H54 (cell line): ENCODE data around the gene TMEM120B.
"Not testable (repeated sequence)": the region's sequence is repeated elsewhere in the genome, so short reads cannot be mapped to it uniquely, and the experiment has no call there.

Experiments used
- DNase-seq: peaks from one replicate; pipeline ENCODE4 v3.0.0; 2011; ENCODE audit warnings: low spot score, mixed read lengths; ENCODE audit not compliant: insufficient read length
- FAIRE-seq: peaks from 3 replicates; lab custom pipeline; 2011; peaks lifted over from hg19 to GRCh38; lab: Jason Lieb, UNC
- POLR2A ChIP-seq: IDR thresholded peaks from 2 replicates; pipeline ENCODE4 v1.6.1; 2011; ENCODE audit warnings: low read depth, mild to moderate bottlenecking, low read length

Gene TMEM120B

DNA sequence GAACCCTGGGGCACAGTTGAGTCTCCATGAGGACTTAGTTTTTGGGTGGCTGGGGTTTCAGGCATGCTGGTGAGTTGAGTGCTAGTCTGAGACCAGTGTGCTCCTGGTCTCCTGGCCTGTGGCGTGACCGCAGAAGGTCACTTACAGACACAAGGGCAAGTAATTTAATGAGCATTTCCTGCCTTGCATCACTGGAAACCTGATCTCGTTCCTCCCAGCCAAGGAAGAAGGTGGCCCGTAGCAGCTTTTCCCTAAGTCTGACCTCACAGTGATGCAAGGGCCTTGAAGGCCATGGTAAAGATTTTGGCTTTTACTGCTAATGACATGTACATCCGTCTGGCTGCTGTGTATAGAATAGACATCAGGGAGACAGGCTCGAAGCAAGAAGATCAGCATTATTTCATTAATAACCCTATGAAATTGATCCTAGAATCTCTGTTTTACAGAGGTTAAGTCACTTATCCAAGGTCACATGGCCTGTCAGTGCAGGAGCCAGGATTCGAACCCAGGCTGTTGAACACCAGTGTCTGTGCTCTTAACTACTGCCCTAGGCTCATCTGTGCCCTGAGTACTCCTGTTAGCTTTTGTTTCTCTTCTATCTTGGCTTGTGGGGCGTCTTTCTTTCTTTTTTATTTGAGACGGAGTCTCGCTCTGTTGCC, 4.6 kb downstream of the TMEM120B start:
- TF ChIP-seq POLR2A: no peak
- DNase-seq: peak; percentile 67
- peak; percentile 82 for FAIRE-seq

DNA sequence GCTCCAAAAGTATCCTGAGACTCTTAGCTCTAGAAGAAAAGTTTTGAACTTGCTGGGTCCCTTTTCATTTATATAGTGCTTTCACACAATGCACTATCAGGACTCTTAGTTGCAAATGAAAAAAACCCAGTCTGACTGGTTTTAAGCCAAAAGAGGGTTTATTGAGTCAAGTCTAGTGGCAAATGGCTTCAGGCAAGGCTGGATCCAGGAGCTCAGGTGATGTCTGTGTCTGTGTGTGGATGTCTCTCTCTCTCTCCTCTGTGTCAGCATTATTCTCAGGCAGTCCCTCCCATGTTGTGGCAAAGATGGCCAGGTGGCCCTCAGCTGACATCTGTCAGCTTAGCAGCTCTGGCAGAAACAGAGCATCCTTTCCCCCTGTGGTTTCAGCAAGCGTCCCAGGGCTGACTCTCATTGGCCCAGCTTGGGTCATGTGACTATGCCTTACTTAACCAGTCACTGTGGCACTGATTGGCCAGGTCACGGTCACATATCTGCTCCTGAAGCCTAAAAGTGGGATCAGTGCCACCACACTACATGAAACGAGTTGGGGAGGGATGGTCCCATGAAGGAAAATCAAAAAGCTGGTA, 6.2 kb downstream of the TMEM120B start:
- no peak for TF ChIP-seq POLR2A
- FAIRE-seq: no peak
- DNase-seq: no peak

DNA sequence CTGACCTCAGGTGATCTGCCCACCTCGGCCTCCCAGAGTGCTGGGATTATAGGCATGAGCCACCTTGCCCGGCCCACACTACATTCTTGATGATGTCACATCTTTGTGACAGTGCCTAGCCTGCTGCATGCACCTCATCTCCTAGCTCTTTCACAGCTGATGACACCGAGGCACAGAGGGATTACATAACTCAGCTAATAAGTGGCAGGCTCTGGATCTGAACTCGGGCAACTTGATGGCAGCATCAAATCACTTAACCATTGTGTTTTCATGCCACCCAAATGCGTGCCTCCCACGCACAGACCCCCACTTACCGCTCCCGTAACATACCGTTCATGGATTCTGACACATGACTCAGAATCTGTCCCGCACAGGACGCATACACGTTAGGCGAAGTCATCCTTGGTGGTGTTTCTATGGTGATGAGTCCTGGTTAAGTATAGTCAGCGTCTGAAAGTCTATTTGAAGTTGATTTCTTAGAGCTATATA, 7.4 kb downstream of the TMEM120B start:
- peak; percentile 11 for FAIRE-seq
- DNase-seq: peak; percentile 67
- no peak for TF ChIP-seq POLR2A

DNA sequence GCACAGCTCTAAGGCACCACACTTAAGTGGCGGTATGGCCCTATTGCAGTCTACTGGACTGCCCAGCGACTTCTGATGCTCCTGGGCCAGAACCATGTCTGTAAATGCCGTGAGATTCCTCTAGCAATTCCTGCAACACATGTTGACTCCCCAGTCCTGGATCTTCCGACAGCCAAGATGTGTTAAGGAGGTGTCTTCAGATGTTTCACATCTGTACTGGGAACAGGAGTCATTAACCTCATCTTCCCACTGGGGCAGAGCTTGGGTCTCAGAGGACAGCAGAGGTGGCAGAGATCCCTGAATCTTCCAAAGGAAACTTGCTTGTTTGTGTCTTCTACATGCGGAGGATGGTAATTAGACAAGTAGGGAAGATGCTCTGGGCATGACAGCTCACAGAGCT, 8.2 kb downstream of the TMEM120B start:
- no peak for TF ChIP-seq POLR2A
- FAIRE-seq (no peak), DNase-seq (no peak)

DNA sequence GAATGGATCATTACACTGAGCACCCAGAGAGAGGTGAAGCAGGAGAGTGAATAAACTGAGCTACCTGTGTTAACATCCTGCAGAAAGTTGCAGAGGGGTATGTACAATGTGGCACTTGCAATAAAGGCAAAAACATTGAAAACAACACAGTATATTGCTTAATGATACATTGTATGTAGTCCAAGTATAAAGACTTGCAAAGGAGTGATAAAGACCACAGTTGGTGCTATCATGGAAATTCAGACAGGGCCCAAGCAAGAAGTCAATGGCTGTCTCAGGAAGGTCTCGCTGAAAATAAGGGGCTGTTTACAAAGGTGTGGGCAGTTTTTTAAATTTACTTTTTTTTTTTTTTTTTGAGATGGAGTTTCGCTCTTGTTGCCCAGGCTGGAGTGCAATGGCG, 10.0 kb downstream of the TMEM120B start:
- FAIRE-seq: no peak
- DNase-seq: no peak
- TF ChIP-seq POLR2A: no peak

DNA sequence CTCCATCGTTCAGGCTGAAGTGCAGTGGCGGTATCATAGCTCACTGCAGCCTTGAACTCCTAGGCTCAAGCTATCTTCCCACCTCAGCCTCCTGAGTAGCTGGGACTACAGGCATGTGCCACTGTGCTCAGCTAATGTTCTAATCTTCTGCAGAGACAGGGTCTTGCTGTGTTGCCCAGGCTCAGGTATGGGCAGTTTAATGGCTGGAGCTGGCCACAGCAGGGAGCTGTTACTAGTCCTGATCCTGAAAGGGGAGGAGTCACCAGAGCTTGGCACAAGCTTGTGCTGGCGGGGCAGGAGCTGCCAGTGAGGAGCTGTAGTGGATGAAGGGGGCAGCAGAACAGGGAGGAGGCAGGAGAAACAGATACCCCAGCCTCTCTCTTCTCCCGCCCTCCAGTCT, 10.6 kb downstream of the TMEM120B start:
- FAIRE-seq (no peak), DNase-seq (no peak)
- TF ChIP-seq POLR2A: no peak

DNA sequence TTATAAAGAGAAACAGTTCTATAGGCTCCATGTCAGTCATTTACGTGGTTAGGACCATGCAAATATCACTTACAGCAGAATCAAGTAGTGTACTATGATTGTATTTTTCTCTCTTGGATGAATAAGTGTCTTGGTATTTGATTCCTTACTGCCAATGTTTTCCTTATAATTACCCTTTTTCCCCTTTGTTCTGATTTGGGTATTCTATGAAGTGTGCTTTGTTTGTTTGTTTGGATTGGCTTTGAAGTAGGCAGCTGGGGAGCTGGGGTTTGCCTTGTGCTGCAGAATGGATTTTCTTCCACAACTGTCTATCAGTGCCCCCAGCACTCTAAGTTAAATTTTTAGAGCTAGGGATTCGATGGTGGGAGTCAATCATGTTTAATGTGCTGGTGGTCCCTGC, 12.4 kb downstream of the TMEM120B start:
- DNase-seq (no peak), FAIRE-seq (no peak)
- TF ChIP-seq POLR2A: no peak

GRCh38 chr12:121725423-121725822, 12.9 kb downstream of the TMEM120B start:
- FAIRE-seq: no peak
- DNase-seq: no peak
- no peak for TF ChIP-seq POLR2A

GRCh38 chr12:121729021-121729420, 16.5 kb downstream of the TMEM120B start:
- FAIRE-seq: no peak
- DNase-seq: no peak
- no peak for TF ChIP-seq POLR2A

DNA sequence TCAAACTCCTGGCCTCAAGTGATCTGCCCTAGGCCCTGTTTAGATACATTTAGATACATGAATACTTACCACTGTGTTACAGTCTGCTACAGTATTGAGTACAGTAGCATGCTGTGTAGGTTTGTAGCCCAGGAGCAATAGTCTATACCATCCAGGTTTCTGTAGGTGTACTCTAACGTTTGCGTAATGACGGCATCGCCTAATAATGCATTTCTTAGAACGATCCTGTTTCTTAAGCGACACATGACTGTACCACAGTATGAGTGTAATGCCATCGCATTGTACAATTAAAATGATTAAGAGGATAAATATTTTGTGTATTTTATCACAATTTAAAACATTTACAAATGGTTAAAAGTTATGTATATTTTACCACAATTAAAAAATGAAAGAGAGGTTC, 18.9 kb downstream of the TMEM120B start:
- DNase-seq (no peak), FAIRE-seq (no peak)
- TF ChIP-seq POLR2A: no peak

DNA sequence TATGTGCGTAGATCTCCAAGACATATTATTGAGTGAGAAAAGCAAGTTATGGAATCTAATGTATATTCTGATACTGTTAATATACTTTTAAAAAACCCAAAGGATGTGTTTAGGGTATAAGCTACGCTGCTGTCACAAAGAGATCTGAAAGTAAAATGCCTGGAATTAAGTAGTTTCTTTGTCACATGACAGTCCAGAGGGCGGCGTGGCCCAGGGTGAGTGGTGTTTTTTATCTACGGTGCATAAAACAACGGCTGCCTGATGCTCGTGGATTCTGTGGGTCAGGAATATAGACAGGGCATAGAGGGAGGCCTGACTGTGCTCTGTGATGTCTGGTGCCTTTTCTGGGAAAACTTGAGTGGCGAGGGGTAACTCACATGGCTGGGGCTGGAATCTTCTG, 21.3 kb downstream of the TMEM120B start:
- no peak for FAIRE-seq
- DNase-seq: no peak
- no peak for TF ChIP-seq POLR2A

DNA sequence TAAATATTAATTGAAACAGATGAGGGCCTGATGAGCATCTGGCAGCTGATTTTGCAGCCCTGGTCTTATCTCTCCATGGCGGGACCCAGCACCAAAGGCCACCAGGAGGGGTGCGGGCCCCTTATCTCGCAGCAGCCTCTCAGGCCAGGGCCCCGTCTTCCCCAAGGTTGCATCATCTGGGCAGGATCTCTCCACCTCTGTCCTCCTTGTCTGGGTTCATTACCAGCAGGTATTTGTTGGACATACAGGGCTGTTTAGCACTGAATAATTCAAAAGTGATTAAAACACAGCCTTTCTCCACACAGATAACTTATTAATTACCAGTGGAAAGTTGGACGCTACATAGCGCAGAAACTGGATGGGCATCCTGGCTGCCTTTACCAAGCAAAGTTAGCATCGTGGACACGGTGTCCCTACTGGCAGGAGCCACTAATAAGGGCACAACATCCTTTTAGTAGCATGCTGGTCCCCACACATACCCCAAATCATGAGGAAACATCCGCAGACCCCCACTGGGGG, 25.8 kb downstream of the TMEM120B start:
- no peak for FAIRE-seq
- DNase-seq: no peak
- no peak for TF ChIP-seq POLR2A

- no peak for DNase-seq
- no peak for FAIRE-seq
- TF ChIP-seq POLR2A: no peak
Observed at GRCh38 chr12:121740847-121741246, 28.3 kb downstream of the TMEM120B start.

GRCh38 chr12:121741743-121742142, 29.2 kb downstream of the TMEM120B start:
- TF ChIP-seq POLR2A: no peak
- no peak for FAIRE-seq
- no peak for DNase-seq

GRCh38 chr12:121745545-121745944, 33.0 kb downstream of the TMEM120B start:
- FAIRE-seq, DNase-seq: not testable (repeated sequence)
